HTR-8/SVneo (cell line): Measurements from ENCODE around the gene USP28.
"Not testable (repeated sequence)": the region's sequence is repeated elsewhere in the genome, so short reads cannot be mapped to it uniquely, and the experiment has no call there.

Experiments used
- DNase-seq: peaks from one replicate; pipeline ENCODE4 v3.0.0; 2011; ENCODE audit warnings: low spot score, mixed read lengths; ENCODE audit not compliant: insufficient read length
- FAIRE-seq: peaks from 2 replicates; lab custom pipeline; 2011; peaks lifted over from hg19 to GRCh38; lab: Jason Lieb, UNC

The USP28 gene, protein sequence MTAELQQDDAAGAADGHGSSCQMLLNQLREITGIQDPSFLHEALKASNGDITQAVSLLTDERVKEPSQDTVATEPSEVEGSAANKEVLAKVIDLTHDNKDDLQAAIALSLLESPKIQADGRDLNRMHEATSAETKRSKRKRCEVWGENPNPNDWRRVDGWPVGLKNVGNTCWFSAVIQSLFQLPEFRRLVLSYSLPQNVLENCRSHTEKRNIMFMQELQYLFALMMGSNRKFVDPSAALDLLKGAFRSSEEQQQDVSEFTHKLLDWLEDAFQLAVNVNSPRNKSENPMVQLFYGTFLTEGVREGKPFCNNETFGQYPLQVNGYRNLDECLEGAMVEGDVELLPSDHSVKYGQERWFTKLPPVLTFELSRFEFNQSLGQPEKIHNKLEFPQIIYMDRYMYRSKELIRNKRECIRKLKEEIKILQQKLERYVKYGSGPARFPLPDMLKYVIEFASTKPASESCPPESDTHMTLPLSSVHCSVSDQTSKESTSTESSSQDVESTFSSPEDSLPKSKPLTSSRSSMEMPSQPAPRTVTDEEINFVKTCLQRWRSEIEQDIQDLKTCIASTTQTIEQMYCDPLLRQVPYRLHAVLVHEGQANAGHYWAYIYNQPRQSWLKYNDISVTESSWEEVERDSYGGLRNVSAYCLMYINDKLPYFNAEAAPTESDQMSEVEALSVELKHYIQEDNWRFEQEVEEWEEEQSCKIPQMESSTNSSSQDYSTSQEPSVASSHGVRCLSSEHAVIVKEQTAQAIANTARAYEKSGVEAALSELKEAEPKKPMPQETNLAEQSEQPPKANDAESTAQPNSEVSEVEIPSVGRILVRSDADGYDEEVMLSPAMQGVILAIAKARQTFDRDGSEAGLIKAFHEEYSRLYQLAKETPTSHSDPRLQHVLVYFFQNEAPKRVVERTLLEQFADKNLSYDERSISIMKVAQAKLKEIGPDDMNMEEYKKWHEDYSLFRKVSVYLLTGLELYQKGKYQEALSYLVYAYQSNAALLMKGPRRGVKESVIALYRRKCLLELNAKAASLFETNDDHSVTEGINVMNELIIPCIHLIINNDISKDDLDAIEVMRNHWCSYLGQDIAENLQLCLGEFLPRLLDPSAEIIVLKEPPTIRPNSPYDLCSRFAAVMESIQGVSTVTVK

GRCh38 chr11:113875234-113876073 lies at the start of gene USP28:
USP28 (minus strand) TSS chr11:113875572; CDS start chr11:113875501, 71 bp downstream.
- FAIRE-seq (peak; percentile 96), DNase-seq (peak; percentile 97)

DNA sequence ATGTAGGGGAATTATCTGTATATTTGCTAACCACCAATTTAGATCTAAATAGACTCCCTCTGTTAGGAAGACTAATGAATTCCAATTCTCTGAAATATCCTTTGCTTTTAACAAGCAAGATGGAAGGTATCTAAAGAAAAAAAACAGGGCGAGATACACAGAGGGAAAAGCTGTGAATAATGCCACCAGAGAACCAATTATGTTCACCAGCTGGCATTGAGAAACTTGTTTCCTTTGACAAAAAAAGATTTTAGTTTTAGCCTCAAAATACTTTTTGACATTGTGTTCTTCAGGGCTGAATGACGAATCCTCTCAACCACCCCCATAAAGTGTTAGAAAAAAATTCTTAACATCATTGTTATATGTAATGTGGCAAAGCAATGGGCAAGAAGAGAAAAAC lies 48.2 kb upstream of the USP28 start:
- FAIRE-seq (no peak), DNase-seq (no peak)

DNA sequence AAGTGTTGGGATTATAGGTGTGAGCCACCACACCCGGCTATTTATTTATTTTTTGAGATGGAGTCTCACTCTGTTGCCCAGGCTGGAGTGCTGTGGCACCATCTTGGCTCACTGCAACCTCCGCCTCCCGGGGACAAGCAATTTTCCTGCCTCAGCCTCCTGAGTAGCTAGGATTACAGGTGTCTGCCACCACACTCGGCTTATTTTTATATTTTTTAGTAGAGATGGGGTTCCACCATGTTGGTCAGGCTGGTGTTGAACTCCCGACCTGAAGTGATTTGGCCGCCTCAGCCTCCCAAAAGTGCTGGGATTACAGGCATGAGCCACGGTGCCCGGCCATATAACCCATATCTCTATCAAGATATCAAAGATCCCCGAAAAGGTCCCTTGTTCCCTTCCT lies 36.1 kb upstream of the USP28 start:
- not testable (repeated sequence) for DNase-seq, FAIRE-seq

DNA sequence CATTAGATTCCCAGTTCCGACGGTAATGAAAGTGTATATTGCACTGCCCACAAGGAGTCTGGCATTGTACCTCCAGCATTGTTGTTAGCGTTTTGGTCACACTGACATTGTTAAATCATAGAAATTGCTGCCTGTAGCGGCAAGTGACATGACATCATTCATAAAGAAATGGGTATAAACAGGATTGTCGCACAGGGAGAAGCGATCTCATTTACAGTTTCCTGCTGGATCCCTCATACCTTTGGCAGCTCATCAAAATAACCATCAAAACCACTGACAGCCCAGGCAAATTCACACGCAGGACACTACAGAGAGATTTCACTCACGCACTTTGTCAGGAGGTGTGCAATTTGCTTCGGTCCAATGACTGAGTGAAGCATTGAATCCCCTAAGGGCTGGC lies 32.7 kb upstream of the USP28 start:
- FAIRE-seq, result no peak
- no peak for DNase-seq

- DNase-seq (no peak), FAIRE-seq (no peak)
Observed at GRCh38 chr11:113907681-113908080, 32.3 kb upstream of the USP28 start.

DNA sequence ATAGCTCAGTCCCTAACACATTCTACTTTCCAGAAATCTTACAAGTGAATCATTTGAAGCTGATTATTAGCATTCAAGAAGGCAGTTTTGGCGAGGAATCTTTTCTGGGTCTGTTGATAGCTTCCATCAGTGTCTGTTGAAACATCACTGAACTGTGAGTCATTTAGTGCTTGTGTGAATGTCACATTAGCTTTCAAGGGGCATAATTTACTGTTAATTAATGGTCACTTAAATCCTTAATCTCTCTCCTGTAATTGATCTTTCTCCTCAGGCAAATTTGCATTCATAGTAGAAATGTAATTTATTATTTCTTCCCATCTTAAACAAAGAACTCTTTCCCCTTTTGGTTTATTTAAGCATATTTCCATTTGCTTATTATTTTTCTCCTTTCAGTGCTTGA lies 31.8 kb upstream of the USP28 start:
- DNase-seq (no peak), FAIRE-seq (no peak)

GRCh38 chr11:113906516-113906915 lies 31.1 kb upstream of the USP28 start:
- no peak for DNase-seq

GRCh38 chr11:113906038-113906437 lies 30.7 kb upstream of the USP28 start:
- DNase-seq (no peak), FAIRE-seq (no peak)

More at GRCh38 chr11:113906516-113906915, 31.1 kb upstream of the USP28 start:
- FAIRE-seq, result no peak

DNA sequence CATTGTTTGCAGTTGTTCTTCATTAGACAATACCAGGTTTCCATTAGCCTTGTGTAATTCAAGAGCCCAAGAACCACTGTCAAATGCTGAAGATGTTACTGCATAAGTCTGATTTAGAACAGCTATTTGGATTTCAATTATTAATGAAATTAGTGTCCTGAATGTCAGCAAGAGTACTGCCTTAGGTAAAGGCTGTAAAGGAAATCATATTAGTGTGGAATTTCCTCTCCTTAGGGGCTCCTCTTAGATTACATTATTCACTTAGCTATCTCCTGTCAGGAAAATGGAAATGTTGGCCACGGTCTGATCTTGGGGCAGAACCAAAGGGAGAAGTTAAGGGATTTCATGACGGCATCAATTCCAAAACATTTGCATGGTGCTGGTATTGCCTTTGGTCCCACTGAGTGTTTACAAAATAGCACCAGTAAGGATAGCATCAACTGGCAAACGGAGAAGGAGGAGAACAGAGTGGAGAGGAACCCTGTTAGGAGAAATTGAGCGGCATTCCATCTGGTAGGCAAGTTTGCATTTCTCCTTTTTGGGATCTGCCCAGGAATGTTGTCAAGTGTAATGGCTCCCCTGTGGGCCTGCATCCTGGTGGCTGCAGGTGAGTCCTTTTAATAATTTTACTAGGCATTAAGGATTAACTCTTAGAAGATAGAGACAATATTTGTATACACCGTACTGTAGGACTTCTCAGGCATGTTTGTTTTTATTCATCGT lies 29.2 kb upstream of the USP28 start, which contains the start of gene HTR3B:
Gene HTR3B (plus strand): TSS at position 418 of the 723 bp plus-strand sequence. CDS start 138 bp downstream, at position 556.
- DNase-seq, result no peak
- FAIRE-seq, result no peak

- FAIRE-seq, result no peak
- DNase-seq, result no peak
Observed at GRCh38 chr11:113901141-113901540, 25.8 kb upstream of the USP28 start.

DNA sequence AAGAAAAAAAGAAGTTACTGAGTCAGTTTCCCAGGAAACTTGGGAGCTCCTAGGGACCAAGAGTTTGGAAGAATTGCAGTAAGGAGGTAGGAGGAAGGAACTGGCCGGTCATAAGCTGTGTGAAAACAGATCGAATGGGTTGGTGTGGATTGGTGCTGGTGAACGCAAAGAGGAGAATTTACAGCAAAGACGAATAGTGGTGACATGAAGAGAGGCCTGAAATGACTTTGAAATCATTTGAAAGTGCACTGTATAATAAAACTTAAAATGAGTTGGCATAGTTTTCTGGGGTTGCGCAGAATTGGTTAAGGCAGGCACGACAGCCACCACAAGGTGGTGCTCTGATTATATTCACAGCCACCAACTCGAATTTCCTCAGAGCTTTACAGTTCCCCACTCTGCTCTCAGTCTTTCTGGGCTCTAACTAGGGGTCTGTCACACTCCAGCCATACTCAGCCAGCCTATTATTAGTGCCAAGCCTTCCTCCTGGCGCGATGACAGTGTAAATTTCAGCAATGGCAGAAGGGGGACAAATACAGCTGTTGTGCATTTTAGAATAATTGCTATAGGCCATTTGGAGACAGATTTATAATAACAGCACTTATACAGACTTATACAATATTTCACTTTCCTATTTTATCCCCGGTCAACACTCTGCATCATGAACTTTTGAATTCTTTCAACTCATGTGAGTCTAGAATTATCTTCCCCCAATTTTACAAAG lies 20.9 kb upstream of the USP28 start:
- DNase-seq (no peak), FAIRE-seq (peak; percentile 65)

DNA sequence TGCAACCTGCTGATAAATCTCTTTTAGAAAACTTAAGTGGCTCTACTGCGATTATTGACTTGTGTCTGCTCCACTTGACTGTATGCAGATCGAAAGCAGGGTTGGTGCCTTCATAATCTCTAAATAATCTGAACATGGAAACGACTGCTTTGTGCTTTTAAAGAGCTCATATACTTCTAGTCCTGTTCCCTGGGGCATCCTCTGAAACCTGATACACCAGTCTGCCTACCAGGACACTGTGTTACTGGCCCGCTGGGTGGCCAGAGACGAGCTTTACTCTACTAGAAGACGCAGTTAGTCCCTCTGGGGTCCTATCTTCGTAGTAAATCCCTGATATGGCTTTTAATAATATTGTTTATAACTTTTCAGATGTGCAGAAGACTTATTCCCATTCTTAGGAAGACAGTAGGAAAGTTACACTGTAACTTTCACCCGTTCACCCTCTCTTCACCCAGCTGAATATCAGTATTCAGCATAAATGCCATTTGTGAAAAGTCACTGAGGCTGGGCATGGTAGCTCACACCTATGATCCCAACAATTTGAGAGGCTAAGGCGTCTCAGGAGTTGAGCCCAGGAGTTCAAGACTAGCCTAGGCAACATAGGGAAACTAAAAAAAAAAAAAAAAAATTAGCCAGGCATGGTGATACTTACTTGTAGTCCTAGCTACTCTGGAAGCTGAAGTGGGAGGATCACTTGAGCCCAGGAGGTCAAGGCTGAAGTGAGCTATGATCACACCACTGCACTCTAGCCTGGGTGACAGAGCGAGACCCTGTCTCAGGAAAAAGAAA lies 20.2 kb upstream of the USP28 start:
- no peak for FAIRE-seq

DNA sequence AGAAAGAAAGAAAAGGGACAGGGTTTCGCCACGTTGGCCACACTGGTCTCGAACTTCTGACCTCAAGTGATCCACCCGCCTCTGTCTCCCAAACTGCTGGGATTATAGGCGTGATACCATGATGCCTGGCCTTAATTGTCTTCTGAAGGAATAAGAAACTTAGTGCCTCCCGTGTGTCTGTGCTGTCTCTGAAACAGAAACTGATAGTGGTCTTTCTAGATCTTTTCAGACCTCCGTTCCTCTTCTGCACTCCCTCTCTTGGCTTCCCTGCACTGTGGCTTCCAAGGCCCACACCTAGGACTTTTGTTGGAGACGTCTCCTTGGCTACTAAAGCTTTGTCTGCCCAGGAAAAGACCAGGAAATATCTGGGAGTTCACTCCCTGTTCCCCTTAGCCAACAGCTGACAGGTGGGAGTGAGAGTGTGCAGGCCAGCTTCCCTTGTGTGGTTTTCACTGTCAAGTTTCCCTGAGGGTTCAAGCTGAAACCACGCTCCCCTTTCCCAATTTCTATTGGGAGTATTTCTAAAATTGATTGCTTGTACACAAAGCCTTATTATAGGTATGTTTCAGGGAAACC lies 19.1 kb upstream of the USP28 start:
- FAIRE-seq (no peak), DNase-seq (no peak)

More for the DNA sequence above, 20.2 kb upstream of the USP28 start:
- no peak for DNase-seq

GRCh38 chr11:113888848-113889247 lies 13.5 kb upstream of the USP28 start:
- FAIRE-seq (no peak), DNase-seq (no peak)

DNA sequence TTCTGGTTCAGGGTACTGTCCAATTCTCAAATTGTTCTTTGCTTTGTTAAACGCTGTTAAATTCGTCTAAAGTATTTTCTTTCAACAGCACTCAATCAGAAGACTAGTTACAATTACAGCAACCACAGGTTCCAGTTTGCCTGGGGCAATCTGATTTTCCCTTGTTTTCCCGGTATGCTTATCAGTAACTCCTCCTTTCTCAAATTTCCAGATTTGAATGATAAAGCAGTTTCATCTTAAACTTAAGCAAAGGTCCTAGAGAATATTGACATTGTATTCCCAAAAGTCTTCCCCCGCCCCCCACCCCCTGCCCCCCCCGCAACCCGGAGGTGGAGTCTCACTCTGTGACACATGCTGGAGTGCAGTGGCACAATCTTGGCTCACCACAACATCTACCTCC lies 10.5 kb upstream of the USP28 start:
- DNase-seq (no peak), FAIRE-seq (no peak)

DNA sequence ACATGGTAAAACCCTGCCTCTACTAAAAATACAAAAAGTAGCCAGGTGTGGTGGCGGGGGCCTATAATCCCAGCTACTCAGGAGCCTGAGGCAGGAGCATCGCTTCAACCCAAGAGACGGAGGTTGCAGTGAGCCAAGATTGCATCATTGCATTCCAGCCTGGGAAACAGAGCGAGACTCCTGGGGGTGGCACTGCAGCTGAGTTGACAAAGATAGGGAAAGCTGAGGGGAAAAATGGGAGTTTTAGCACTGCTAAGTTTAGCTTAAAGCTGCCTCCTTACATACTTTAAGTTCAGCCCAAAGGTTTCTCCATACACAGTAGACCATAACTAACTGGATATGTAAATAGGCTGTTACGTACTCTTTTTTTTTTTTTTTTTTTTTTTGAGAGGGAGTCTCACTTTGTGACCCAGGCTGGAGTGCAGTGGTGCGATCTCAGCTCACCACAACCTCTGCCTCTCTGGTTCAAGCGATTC lies 9.0 kb upstream of the USP28 start:
- FAIRE-seq, result peak; percentile 60
- DNase-seq, result no peak

DNA sequence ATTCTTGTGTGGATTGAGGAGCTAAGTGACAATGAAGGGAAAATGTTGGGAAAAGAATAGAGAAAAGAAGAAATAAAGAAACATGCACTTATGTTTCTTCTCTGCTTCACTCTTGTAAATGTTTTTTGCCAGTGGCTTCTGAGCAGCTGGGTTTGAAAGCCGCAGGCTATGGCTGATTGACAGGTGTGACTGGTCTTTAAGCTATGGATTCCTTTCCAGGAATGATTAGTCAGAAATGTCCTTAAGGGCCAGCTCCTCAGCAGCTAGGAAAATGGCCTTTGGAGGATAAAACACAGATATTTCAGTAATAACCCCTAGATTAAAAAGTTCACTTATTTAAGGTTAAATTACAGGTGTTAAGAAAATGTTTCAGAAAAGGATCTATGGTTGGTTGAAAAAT lies 6.5 kb upstream of the USP28 start:
- peak; percentile 67 for DNase-seq
- FAIRE-seq, result no peak
